GM12892 (cell line): Measurements from ENCODE around the gene SUDS3. TPM values are rescaled to one million over a fixed set of nuclear protein-coding genes. Genes with fewer than 3 reads are reported as not detected.

Experiments used
- DNase-seq: peaks from one replicate; pipeline ENCODE4 v3.0.0; 2011; ENCODE audit not compliant: insufficient read length
- FAIRE-seq: peaks from 2 replicates; lab custom pipeline; 2011; peaks lifted over from hg19 to GRCh38; lab: Jason Lieb, UNC
- POLR2A ChIP-seq: IDR thresholded peaks from 2 replicates; pipeline ENCODE4 v1.6.1; 2011; ENCODE audit warnings: low read depth, low read length, control low read depth
- POLR2AphosphoS5 ChIP-seq: IDR thresholded peaks from 2 replicates; pipeline ENCODE4 v1.6.1; 2011; ENCODE audit warnings: low read depth, low read length, control low read depth
- TAF1 ChIP-seq: IDR thresholded peaks from 2 replicates; pipeline ENCODE4 v1.6.1; 2011; ENCODE audit warnings: low read depth, mild to moderate bottlenecking, control low read depth, low read length, borderline replicate concordance
- polyA plus RNA-seq: library from polyadenylated mRNA; unstranded; fragments of >200 nt; gene quantifications from one replicate; pipeline ENCODE4 v1.2.1, GENCODE V29; 2012; ENCODE audit warnings: missing spikeins, inconsistent platforms; ENCODE audit not compliant: missing spikeins

SUDS3 gene, protein sequence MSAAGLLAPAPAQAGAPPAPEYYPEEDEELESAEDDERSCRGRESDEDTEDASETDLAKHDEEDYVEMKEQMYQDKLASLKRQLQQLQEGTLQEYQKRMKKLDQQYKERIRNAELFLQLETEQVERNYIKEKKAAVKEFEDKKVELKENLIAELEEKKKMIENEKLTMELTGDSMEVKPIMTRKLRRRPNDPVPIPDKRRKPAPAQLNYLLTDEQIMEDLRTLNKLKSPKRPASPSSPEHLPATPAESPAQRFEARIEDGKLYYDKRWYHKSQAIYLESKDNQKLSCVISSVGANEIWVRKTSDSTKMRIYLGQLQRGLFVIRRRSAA
- 19.8 TPM for polyA plus RNA-seq

DNA sequence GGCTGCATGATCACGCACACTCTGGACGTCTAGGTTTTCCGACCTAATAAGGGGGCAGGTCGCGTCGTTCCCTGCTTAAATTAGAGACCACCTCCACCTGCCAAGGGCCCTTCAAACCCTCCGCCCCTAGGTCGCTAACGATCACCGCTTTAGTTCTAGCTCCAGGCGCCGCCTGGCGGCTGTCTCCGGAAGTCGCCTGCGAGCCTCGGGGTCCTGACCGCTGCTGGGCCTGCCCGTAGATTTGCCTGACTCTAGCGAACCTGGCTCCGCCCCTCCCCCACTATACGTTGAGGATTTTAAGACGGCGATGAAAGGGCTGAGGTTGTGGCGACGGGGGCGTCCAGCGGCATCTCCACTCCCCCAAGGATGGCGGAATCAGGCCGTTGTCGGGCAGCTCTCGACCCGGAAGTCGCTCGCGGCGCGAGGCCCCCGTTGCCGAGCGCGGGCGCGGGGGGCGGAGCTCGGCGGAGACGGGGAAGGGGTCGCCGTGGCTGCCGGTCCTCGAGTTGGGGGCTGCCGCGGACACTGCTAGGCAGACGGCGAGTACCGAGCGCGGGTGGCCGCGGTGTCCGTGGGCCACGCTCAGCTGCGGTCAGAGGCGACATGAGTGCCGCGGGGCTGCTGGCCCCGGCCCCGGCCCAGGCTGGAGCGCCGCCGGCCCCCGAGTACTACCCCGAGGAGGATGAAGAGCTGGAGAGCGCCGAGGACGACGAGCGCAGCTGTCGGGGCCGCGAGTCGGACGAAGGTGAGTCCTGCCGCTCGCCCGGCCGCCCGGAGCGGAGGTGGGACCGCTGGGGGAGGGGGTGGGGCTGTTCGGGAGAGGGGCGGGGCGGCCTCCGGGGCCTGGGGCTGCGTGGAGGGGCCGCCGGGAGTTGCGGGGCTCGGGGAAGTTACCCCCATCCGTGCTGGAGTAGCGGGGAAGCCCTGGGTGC lies at the start of gene SUDS3:
Gene SUDS3, plus strand, starts transcription at position 467 of the 932 bp plus-strand sequence. Its CDS starts 137 bp downstream, at position 604.
- TF ChIP-seq POLR2AphosphoS5, result no peak
- TF ChIP-seq POLR2A, result peak; percentile 66; the same call in 1 of the 2 replicates
- FAIRE-seq (peak; percentile 94), DNase-seq (peak; percentile 71)

DNA sequence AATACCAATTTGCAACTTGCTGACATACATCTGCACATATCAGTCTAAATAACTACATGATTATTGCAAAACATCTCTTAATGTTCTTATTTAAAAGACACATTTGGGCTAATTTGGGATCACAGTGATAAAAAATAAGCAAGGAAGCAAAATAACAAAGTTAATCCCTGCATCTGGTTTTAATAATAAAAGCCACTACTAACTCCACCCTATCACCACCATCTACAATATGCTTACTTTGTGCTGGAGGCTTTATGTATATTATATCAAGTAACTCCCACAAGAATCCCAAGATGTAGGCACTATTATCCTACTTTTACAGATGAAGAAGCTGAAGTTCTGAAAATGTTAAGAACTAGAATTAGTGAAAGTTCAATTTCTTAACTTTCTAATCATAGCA lies 49.4 kb upstream of the SUDS3 start:
- no peak for DNase-seq
- peak; percentile 14 for FAIRE-seq
- TF ChIP-seq TAF1 (no peak), POLR2AphosphoS5 (no peak), POLR2A (no peak)

DNA sequence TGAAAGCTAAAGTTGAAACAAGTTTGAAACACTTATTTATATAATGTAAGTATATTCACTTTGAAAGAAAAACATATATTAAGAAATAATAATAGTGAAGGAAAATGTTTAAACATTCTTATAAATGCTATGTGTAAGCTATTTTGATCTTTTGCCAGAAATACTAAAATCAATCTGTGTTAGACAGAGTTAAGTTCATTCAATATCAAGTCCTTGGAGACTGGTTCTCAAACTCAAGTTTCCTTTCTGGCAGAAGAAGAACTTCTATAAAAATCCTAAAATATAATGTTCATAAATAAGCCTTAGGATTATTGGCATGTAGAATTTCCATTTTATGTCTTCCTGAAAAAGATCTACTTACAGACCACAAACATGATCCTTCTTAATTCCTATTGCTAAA lies 49.0 kb upstream of the SUDS3 start:
- FAIRE-seq (no peak), DNase-seq (no peak)
- TF ChIP-seq POLR2AphosphoS5 (no peak), POLR2A (no peak), TAF1 (no peak)

DNA sequence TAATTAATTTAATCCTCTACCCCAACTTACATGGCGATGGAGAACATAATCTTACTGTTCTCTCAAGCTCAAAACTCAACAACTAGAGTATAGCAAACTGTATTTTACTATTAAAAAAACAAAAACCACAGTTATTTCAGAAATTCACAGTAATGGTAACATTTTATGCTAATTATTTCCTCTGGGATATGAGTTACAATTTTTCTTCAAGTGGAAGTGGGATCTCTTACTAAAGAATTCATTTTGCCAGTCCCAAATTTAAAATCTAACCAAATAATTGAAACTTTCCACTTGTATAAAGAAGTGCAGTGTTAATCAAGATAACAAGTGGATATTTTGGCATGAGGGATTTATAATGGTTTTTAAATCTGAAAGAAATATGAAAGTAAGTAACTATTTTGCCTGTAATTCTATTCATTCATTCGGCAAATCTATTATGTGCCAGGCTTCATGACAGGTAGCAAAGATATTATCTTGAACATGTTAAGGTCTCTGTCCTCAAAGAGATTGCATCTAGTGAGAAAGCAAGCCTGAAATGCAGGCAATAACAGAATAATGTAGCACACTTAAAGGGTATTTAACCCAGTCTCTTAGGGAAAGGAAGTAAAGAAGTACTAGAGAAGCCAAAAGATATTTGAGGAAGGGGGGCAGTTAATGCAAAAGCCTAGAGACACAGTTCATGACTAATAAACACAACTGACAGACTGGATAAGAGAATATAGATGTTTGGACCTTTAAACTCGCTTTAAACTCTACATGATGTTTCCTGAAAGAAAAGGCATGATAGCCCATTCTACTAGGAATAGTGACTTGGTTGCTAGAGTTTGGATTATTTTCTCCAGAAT lies 47.6 kb upstream of the SUDS3 start:
- FAIRE-seq (no peak), DNase-seq (no peak)
- TF ChIP-seq TAF1, result no peak

DNA sequence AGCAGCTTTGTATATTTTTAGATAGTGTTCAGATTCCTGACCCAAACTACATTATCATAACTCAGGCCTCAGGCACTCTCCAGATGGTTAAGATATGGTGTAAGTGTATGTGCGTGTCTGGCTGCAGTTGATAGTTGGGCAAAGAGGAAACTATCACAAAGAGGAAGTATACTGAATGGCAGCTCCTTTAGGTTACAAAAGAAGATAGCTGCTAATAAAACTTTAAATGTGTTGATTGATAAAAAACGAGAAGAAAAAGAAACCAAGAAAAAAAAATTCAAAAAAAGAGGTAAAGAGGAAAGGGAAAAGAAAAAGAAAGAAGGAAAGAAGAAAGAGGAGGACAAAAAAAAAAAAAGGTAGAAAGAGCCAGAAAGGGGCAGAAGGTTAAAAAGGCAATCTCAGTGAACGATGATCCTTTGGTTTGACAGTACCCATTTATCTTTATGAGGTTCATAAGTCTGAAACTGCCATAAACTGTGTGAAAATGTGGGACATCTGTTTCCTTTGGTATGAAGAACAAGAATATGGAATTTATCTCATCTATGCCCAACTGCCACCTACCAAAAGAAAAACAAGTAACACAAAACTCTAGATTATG lies 45.8 kb upstream of the SUDS3 start:
- DNase-seq (no peak), FAIRE-seq (peak; percentile 78)
- TF ChIP-seq POLR2A (no peak), TAF1 (no peak), POLR2AphosphoS5 (no peak)

DNA sequence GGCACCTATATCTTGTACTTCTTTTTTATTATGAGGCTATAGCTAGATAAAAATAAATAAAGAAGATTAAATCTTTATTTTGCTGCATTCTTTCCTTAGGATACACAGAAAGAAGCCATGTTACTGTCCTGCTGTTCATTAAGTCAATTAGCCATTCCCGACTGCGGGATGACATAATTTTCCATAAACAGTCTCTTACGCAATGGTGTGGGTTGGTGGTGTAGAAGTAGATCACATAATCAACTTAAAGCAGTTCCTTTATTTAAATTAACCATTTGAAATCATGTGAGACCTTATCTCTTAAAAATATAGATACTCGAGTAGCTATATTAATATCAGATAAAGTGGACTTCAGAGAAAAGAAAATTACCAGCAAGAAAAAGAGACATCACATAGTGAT lies 43.8 kb upstream of the SUDS3 start:
- FAIRE-seq (no peak), DNase-seq (no peak)
- TF ChIP-seq POLR2AphosphoS5 (no peak), POLR2A (no peak), TAF1 (no peak)

DNA sequence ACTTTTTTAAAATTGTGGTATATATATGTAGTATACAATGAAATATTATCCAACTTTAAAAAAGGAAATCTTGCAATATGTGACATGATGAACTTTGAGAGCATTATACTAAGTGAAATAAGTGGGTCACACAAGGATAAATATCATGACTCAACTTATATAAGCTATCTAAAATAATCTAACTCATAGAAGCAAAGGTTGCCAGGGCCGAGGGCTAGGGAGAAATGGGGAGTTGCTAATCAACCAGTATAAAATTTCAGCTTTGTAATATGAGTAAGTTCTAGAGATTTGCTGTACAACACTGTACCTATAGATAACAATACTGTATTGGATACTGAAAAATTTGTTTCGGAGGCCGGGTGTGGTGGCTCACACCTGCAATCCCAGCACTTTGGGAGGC lies 42.1 kb upstream of the SUDS3 start:
- FAIRE-seq (no peak), DNase-seq (no peak)
- TF ChIP-seq TAF1, result no peak
- TF ChIP-seq POLR2AphosphoS5, result no peak
- no peak for TF ChIP-seq POLR2A

DNA sequence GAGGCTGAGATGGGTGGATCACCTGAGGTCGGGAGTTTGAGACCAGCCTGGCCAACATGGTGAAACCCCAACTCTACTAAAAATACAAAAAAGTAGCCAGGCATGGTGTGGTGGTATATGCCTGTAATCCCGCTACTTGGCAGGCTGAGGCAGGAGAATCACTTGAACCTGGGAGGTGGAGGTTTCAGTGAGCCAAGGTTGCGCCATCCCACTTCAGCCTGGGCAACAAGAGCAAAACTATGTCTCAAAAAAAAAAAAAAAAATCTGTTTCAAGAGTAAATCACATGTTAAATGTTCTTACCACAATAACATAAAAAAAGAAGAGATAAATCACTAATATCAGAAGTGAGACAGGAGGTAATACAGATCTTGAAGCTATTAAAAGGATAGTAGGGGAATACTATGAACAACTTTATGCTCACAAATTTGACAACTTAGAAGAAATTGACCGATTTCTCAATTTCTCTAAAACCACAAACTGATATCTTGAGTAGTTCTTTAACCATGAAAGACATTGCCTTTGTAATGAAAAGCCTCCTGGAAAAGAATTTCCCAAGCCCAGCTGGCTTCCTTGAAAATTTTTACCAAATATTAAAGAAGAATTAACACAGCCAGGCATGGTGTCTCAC lies 41.3 kb upstream of the SUDS3 start:
- no peak for TF ChIP-seq TAF1
- TF ChIP-seq POLR2AphosphoS5, result no peak
- TF ChIP-seq POLR2A, result no peak
- DNase-seq (no peak), FAIRE-seq (no peak)

DNA sequence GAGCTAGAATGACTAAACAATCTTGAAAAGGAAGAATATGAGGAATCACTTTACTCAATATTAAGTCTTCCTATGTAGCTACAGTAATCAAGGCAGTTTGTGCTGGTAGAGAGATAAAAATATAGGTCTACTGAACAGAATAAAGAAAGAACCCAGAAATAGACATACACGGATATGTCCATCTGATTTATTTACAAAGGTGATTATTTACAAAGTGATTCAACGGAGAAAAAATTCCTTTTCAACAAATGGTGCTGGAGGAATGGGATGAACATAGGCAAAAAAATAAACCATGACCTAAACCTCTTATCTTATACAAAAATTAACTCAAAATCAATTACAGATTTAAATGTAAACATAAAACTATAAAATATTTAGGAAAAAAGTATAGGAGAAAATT lies 40.2 kb upstream of the SUDS3 start:
- FAIRE-seq, result no peak
- no peak for DNase-seq
- no peak for TF ChIP-seq POLR2A
- no peak for TF ChIP-seq POLR2AphosphoS5
- TF ChIP-seq TAF1, result no peak

DNA sequence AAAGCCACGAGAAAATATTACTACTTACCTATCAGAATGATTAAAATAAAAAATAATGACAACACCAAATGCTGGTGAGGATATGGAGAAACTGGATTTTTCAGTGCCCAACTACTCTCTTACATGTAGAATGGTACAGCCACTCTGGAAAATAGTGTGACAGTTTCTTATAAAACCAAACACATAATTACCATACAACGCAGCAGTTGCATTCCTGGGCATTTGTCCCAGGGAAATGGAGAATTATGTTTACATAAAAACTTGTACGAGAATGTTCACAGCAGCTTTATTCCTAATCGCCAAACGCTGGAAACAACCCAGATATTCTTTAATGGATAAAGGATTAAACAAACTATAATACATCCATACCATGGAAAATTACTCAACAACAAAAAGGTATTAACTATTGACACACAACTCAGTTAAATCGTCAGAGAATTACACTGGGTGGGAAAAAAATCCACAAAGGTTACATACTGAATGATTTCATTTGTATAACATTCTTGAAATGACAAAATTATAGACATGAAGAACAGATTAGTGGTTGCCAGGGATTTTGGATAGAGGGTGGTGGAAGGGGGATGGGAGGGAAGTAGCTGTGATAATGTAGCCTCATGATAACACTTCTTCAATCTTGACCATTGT lies 39.0 kb upstream of the SUDS3 start:
- FAIRE-seq (no peak), DNase-seq (no peak)
- TF ChIP-seq POLR2AphosphoS5, result no peak
- no peak for TF ChIP-seq POLR2A

DNA sequence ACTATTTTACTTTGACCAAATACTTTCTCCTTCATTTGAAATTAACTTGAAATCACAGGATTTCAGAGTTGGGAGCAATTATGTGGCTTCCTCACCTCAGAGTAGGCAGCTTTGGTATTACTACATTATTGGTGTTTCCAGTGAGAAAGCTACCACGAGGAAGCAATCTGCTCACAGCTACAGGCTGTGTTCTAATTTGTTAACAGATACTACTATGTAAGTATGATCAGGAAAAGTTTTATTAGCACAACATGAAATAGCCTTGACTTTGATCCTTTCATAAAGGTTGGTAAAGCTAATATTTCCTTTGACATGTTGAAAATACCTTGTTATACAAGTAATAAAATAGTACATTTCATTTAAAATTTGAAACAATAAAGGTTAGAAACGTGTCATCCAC lies 34.3 kb upstream of the SUDS3 start:
- DNase-seq (no peak), FAIRE-seq (no peak)
- TF ChIP-seq POLR2AphosphoS5, result no peak
- TF ChIP-seq TAF1, result no peak
- TF ChIP-seq POLR2A, result no peak
